HEK293 (cell line): Measurements from ENCODE around the gene ZSWIM4.

Source experiments
- OVOL3 ChIP-seq: fragments of 450-650 bp; formaldehyde crosslinking; IDR thresholded peaks from 2 replicates; pipeline ENCODE4 v1.5.1; 2016; ENCODE audit warnings: missing biosample characterization, missing genetic modification characterization
- PRDM1 ChIP-seq: fragments of 450-650 bp; formaldehyde crosslinking; IDR thresholded peaks from 2 replicates; pipeline ENCODE4; 2016; ENCODE audit warnings: missing biosample characterization, missing genetic modification characterization
- YY1 ChIP-seq: fragments of 450-650 bp; formaldehyde crosslinking; IDR thresholded peaks from 2 replicates; pipeline ENCODE4 v1.5.1; 2018; ENCODE audit warnings: missing biosample characterization, missing genetic modification characterization
- ZBTB21 ChIP-seq: fragments of 450-650 bp; formaldehyde crosslinking; IDR thresholded peaks from 2 replicates; pipeline ENCODE4 v1.5.1; 2017; ENCODE audit warnings: missing biosample characterization, missing genetic modification characterization
- ZNF423 ChIP-seq: fragments of 450-650 bp; formaldehyde crosslinking; IDR thresholded peaks from 2 replicates; pipeline ENCODE4 v1.5.1; 2016; ENCODE audit warnings: missing biosample characterization, missing genetic modification characterization
- ZNF501 ChIP-seq: fragments of 450-650 bp; formaldehyde crosslinking; IDR thresholded peaks from 2 replicates; pipeline ENCODE4 v1.5.1; 2016; ENCODE audit warnings: missing biosample characterization, missing genetic modification characterization
- ZNF843 ChIP-seq: fragments of 450-650 bp; formaldehyde crosslinking; IDR thresholded peaks from 2 replicates; pipeline ENCODE4 v1.5.1; 2016; ENCODE audit warnings: missing biosample characterization, missing genetic modification characterization
- TF ChIP-seq, protein P1 (sequence below): fragments of 450-650 bp; formaldehyde crosslinking; IDR thresholded peaks from 2 replicates; pipeline ENCODE4 v1.5.1; 2016; ENCODE audit warnings: missing biosample characterization, missing genetic modification characterization
- TF ChIP-seq, protein P2 (sequence below): fragments of 450-650 bp; formaldehyde crosslinking; IDR thresholded peaks from 2 replicates; pipeline ENCODE4 v1.5.1; 2016; ENCODE audit warnings: missing biosample characterization, missing genetic modification characterization
- TF ChIP-seq, protein P3 (sequence below): fragments of 450-650 bp; formaldehyde crosslinking; IDR thresholded peaks from 2 replicates; pipeline ENCODE4 v1.5.1; 2016; ENCODE audit warnings: missing biosample characterization, missing genetic modification characterization

DNA sequence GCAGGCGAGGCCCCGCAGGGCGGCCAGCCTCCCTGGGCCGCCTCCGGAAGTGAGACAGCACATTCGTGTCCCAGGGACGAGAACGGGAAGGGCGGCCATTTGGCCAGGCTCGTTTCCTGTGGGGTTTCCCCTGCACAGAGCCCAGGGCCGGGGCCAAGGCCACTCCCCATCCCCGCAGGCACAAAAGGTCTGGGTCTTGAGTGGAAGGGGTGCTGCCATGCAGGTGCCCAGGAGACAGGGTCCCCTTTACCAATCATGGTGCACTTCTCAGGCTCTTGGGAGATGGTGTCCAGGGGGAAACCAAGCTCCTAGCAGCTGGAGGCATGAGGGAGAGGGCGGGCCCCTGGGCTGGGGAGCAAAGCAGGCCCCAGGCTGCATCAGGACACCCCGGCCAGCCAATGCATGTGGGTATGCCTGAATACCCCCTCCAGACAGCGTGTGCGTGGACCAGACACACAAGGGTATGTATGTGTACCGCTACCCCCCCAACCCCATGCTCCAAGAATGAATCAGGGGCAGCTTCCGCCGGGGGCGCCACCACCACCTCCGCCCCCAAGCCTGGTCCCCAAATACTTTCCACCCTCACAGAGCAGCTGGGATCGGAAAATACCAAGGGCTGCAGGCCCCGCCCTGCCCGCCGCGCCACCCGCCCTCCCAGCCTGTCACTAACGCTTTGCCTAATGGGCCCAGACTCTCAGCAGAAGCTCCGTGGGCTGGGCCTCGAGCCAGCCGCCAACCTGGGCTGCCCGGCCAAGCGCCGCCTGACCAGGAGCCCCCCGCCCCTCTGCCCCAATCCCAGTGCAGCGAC lies 44.1 kb downstream of the ZSWIM4 start:
- TF ChIP-seq, protein P1, sequence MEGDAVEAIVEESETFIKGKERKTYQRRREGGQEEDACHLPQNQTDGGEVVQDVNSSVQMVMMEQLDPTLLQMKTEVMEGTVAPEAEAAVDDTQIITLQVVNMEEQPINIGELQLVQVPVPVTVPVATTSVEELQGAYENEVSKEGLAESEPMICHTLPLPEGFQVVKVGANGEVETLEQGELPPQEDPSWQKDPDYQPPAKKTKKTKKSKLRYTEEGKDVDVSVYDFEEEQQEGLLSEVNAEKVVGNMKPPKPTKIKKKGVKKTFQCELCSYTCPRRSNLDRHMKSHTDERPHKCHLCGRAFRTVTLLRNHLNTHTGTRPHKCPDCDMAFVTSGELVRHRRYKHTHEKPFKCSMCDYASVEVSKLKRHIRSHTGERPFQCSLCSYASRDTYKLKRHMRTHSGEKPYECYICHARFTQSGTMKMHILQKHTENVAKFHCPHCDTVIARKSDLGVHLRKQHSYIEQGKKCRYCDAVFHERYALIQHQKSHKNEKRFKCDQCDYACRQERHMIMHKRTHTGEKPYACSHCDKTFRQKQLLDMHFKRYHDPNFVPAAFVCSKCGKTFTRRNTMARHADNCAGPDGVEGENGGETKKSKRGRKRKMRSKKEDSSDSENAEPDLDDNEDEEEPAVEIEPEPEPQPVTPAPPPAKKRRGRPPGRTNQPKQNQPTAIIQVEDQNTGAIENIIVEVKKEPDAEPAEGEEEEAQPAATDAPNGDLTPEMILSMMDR (tag by site-specific recombination), result no peak
- no peak for TF ChIP-seq ZNF423 (tag by site-specific recombination)
- TF ChIP-seq, protein P2, sequence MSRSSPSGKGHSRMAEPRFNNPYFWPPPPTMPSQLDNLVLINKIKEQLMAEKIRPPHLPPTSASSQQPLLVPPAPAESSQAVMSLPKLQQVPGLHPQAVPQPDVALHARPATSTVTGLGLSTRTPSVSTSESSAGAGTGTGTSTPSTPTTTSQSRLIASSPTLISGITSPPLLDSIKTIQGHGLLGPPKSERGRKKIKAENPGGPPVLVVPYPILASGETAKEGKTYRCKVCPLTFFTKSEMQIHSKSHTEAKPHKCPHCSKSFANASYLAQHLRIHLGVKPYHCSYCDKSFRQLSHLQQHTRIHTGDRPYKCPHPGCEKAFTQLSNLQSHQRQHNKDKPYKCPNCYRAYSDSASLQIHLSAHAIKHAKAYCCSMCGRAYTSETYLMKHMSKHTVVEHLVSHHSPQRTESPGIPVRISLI (tag by site-specific recombination), result no peak
- no peak for TF ChIP-seq ZNF843 (tag by site-specific recombination)
- TF ChIP-seq PRDM1 (tag by site-specific recombination), result no peak
- no peak for TF ChIP-seq OVOL3 (tag by site-specific recombination)
- no peak for TF ChIP-seq ZBTB21 (tag by site-specific recombination)
- TF ChIP-seq ZNF501 (tag by site-specific recombination), result no peak
- no peak for TF ChIP-seq YY1 (tag by site-specific recombination)
- TF ChIP-seq, protein P3, sequence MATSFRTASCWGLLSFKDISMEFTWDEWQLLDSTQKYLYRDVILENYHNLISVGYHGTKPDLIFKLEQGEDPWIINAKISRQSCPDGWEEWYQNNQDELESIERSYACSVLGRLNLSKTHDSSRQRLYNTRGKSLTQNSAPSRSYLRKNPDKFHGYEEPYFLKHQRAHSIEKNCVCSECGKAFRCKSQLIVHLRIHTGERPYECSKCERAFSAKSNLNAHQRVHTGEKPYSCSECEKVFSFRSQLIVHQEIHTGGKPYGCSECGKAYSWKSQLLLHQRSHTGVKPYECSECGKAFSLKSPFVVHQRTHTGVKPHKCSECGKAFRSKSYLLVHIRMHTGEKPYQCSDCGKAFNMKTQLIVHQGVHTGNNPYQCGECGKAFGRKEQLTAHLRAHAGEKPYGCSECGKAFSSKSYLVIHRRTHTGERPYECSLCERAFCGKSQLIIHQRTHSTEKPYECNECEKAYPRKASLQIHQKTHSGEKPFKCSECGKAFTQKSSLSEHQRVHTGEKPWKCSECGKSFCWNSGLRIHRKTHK (tag by site-specific recombination), result no peak
